Astrocyte (in vitro differentiated cells and primary cell): ENCODE data around the gene RPUSD3. TPM values are rescaled to one million over a fixed set of nuclear protein-coding genes. Genes with fewer than 3 reads are reported as not detected.

Source experiments
- DNase-seq: peaks from one replicate; pipeline ENCODE4 v3.0.0-alpha.2; 2010; ENCODE audit warnings: low read depth
- FAIRE-seq: peaks from 2 replicates; lab custom pipeline; 2011; peaks lifted over from hg19 to GRCh38; lab: Jason Lieb, UNC
- H2AFZ ChIP-seq: 2 replicates; pipeline ENCODE4 v1.6.0; 2012; ENCODE audit warnings: low read depth, low read length, inconsistent platforms
- H3K27ac ChIP-seq: 2 replicates; pipeline ENCODE4 v1.5.1; 2011; ENCODE audit warnings: low read depth, low read length, inconsistent platforms
- H3K27me3 ChIP-seq: 2 replicates; pipeline ENCODE4 v1.6.0; 2011; ENCODE audit warnings: low read length, inconsistent platforms; ENCODE audit not compliant: insufficient read depth
- H3K36me3 ChIP-seq: 2 replicates; pipeline ENCODE4 v1.5.1; 2011; ENCODE audit warnings: low read length, inconsistent platforms; ENCODE audit not compliant: insufficient read depth
- H3K4me1 ChIP-seq: 2 replicates; pipeline ENCODE4 v1.5.1; 2011; ENCODE audit warnings: low read length, inconsistent platforms; ENCODE audit not compliant: insufficient read depth
- H3K4me2 ChIP-seq: 2 replicates; pipeline ENCODE4 v1.6.0; 2012; ENCODE audit warnings: low read length, inconsistent platforms
- H3K4me3 ChIP-seq: 2 replicates; pipeline ENCODE4 v1.5.1; 2011; ENCODE audit warnings: low read depth, mild to moderate bottlenecking, low read length, inconsistent platforms; ENCODE audit not compliant: insufficient read depth
- H3K79me2 ChIP-seq: 2 replicates; pipeline ENCODE4 v1.6.0; 2012; ENCODE audit warnings: mild to moderate bottlenecking, low read length, inconsistent platforms; ENCODE audit not compliant: insufficient read depth
- H3K9ac ChIP-seq: 2 replicates; pipeline ENCODE4 v1.6.0; 2012; ENCODE audit warnings: mild to moderate bottlenecking, low read length, inconsistent platforms
- H3K9me3 ChIP-seq: 2 replicates; pipeline ENCODE4 v1.5.1; 2012; ENCODE audit warnings: low read depth, mild to moderate bottlenecking, low read length, inconsistent platforms; ENCODE audit not compliant: insufficient read depth
- H4K20me1 ChIP-seq: 2 replicates; pipeline ENCODE4 v1.6.0; 2012; ENCODE audit warnings: low read length, inconsistent platforms; ENCODE audit not compliant: insufficient read depth
- H3K27ac Mint-ChIP-seq: one replicate; pipeline ENCODE4 v1.8.0; 2021; ENCODE audit warnings: mild to moderate bottlenecking, mixed read lengths; ENCODE audit not compliant: unreplicated experiment
- H3K27me3 Mint-ChIP-seq: one replicate; pipeline ENCODE4 v1.8.0; 2021; ENCODE audit warnings: low read depth, mixed read lengths; ENCODE audit not compliant: unreplicated experiment
- H3K36me3 Mint-ChIP-seq: one replicate; pipeline ENCODE4 v1.8.0; 2021; ENCODE audit warnings: low read depth, mixed read lengths; ENCODE audit not compliant: unreplicated experiment
- H3K4me1 Mint-ChIP-seq: one replicate; pipeline ENCODE4 v1.8.0; 2021; ENCODE audit warnings: low read depth, mixed read lengths; ENCODE audit not compliant: unreplicated experiment
- H3K4me3 Mint-ChIP-seq: one replicate; pipeline ENCODE4 v1.8.0; 2021; ENCODE audit warnings: mild to moderate bottlenecking, moderate library complexity, mixed read lengths; ENCODE audit not compliant: unreplicated experiment
- H3K9me3 Mint-ChIP-seq: one replicate; pipeline ENCODE4 v1.8.0; 2021; ENCODE audit warnings: mild to moderate bottlenecking, mixed read lengths; ENCODE audit not compliant: unreplicated experiment
- CTCF ChIP-seq: IDR thresholded peaks from 2 replicates; pipeline ENCODE4 v1.5.1; 2011; ENCODE audit warnings: low read depth, mild to moderate bottlenecking, inconsistent platforms, low read length, moderate library complexity; ENCODE audit not compliant: insufficient read depth
- EZH2 ChIP-seq: IDR thresholded peaks from 2 replicates; pipeline ENCODE4 v1.6.1; 2012; ENCODE audit warnings: mild to moderate bottlenecking, low read length, inconsistent platforms; ENCODE audit not compliant: insufficient read depth
- total RNA-seq: library from RNA; stranded (reverse); gene quantifications from 2 replicates; pipeline ENCODE4 v1.2.1, GENCODE V29; 2021

The RPUSD3 gene
- total RNA-seq, 1 donor from 2014 or later = 35.4 TPM

DNA sequence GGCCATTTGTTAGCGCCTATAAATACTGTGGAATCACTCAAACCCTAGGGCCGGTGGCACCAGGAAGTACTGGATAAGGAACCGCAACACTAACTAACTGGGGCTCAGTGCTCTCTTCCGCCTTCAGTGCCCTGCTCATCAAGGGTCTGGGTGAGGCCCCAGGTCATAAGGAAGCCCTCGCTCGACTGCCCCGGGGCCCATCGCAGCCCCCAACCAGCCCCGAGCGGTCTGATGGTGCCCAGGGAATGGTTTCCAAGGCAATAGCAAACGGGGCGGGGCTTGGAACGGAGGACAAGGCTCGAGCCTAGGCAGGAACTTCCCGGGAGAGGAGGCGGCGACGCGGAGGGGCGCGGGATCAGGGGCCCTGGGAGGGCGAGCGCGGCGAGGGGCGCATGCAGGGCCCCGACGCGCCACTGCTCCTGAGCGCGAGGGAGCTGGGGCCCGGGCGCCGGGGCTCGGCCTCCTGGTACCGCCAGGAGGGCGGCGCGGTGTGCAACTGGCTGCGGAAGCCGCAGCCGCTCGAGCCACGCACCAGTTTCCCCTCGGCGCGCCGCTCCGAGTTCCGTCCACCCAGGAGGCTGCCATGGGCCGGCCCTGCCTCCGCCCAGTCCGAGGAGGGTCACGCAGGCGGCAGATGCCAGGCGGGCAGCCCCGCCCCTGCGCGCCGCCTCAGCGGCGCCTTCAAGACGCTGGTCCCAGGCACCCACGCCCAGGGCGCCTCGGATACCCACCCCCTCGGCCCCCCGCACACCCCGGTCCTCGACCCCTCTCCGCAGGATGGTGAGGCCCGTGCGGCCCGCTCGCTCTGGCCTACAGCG lies 34.0 kb downstream of the RPUSD3 start, which contains the start of gene TTLL3:
Gene TTLL3 (plus strand): TSS at position 648 of the 818 bp plus-strand sequence. CDS start 400 bp downstream, outside the sequence.
- FAIRE-seq (no peak), DNase-seq (peak; percentile 21)
- H3K27ac ChIP-seq = peak within 1 kb of the TSS; percentile 58
- peaks cover 22% of the 10 kb centered on the region for H3K36me3 ChIP-seq
- peak within 1 kb of the TSS; percentile 71 for H3K9ac ChIP-seq
- peaks cover 13% of the 10 kb centered on the region for H3K36me3 Mint-ChIP-seq
- peaks cover 15% of the 10 kb centered on the region for H3K4me1 ChIP-seq
- peaks cover 31% of the 10 kb centered on the region for H4K20me1 ChIP-seq
- peak within 1 kb of the TSS; percentile 58 for H3K4me3 ChIP-seq
- H3K4me2 ChIP-seq = peak within 1 kb of the TSS; percentile 90
- no peaks in the 10 kb centered on the region for H3K27me3 Mint-ChIP-seq
- peak within 1 kb of the TSS; percentile 91 for H3K27ac Mint-ChIP-seq
- peaks cover 25% of the 10 kb centered on the region for H3K4me1 Mint-ChIP-seq
- peak within 1 kb of the TSS; percentile 51 for H2AFZ ChIP-seq
- TF ChIP-seq EZH2 = no peak
- no peak for TF ChIP-seq CTCF
- H3K9me3 Mint-ChIP-seq = no peaks in the 10 kb centered on the region
- H3K4me3 Mint-ChIP-seq = peak within 1 kb of the TSS; percentile 75
- H3K27me3 ChIP-seq = no peaks in the 10 kb centered on the region
- no peaks in the 10 kb centered on the region for H3K9me3 ChIP-seq
- peaks cover 1% of the 10 kb centered on the region for H3K79me2 ChIP-seq

GRCh38 chr3:9809239-9809614 lies 34.6 kb downstream of the RPUSD3 start:
- Mint-ChIP-seq H3K4me1 (peaks cover 25% of the 10 kb centered on the region), H3K36me3 (peaks cover 10% of the 10 kb centered on the region), H3K9me3 (no peaks in the 10 kb centered on the region), H3K27ac (peak overlapping the region; percentile 91), H3K4me3 (peak overlapping the region; percentile 75), H3K27me3 (no peaks in the 10 kb centered on the region)
- Histone ChIP-seq H3K27ac (peak overlapping the region; percentile 58), H3K4me2 (peak overlapping the region; percentile 90), H3K4me1 (peaks cover 15% of the 10 kb centered on the region), H3K4me3 (peak overlapping the region; percentile 58), H3K9me3 (no peaks in the 10 kb centered on the region), H2AFZ (peak overlapping the region; percentile 51), H3K79me2 (peaks cover 7% of the 10 kb centered on the region), H3K9ac (peak overlapping the region; percentile 71), H3K27me3 (no peaks in the 10 kb centered on the region), H3K36me3 (peaks cover 28% of the 10 kb centered on the region), H4K20me1 (peaks cover 37% of the 10 kb centered on the region)
- no peak for FAIRE-seq
- TF ChIP-seq CTCF (no peak), EZH2 (no peak)
- no peak for DNase-seq
